ENCODE data around the gene HOXB3.

- TF ChIP-seq, protein P1, sequence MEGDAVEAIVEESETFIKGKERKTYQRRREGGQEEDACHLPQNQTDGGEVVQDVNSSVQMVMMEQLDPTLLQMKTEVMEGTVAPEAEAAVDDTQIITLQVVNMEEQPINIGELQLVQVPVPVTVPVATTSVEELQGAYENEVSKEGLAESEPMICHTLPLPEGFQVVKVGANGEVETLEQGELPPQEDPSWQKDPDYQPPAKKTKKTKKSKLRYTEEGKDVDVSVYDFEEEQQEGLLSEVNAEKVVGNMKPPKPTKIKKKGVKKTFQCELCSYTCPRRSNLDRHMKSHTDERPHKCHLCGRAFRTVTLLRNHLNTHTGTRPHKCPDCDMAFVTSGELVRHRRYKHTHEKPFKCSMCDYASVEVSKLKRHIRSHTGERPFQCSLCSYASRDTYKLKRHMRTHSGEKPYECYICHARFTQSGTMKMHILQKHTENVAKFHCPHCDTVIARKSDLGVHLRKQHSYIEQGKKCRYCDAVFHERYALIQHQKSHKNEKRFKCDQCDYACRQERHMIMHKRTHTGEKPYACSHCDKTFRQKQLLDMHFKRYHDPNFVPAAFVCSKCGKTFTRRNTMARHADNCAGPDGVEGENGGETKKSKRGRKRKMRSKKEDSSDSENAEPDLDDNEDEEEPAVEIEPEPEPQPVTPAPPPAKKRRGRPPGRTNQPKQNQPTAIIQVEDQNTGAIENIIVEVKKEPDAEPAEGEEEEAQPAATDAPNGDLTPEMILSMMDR (IDR thresholded peaks at IDR 0.05) = no peak
- peak in 1 of 2 donors; percentile 50 for TF ChIP-seq POLR2A (IDR thresholded peaks at IDR 0.05)
Observed at GRCh38 chr17:48630925-48631692, 41.1 kb upstream of the HOXB3 start.

All from Peyer's patch (tissue), 4 donors.